OCI-LY1 (cell line): ENCODE data around the gene NPAS3.

Experiments used
- H2AFZ ChIP-seq: fragments of 200-600 bp; sonication (generic), shearing (Covaris generic); 2 replicates; pipeline ENCODE4 v1.6.0; 2014; ENCODE audit warnings: antibody characterized with exemption, mild to moderate bottlenecking, low read length
- H3F3A ChIP-seq: fragments of 200-600 bp; sonication (generic), shearing (Covaris generic); 2 replicates; pipeline ENCODE4 v1.6.0; 2014; ENCODE audit warnings: mild to moderate bottlenecking, antibody characterized with exemption, low read length, moderate library complexity; ENCODE audit not compliant: insufficient read depth
- H3K27ac ChIP-seq: fragments of 200-600 bp; sonication (generic); 2 replicates; pipeline ENCODE4 v1.5.1; 2014; ENCODE audit warnings: low read length, mixed run types, mild to moderate bottlenecking, low read depth; ENCODE audit not compliant: poor library complexity, severe bottlenecking
- H3K27me3 ChIP-seq: fragments of 200-600 bp; sonication (generic); 2 replicates; pipeline ENCODE4 v1.6.0; 2014; ENCODE audit warnings: antibody characterized with exemption, mild to moderate bottlenecking, low read length, moderate library complexity; ENCODE audit not compliant: insufficient read depth
- H3K36me3 ChIP-seq: fragments of 200-600 bp; sonication (generic); 2 replicates; pipeline ENCODE4 v1.6.1; 2014; ENCODE audit warnings: mild to moderate bottlenecking, antibody characterized with exemption, low read length, moderate library complexity, mixed read lengths; ENCODE audit not compliant: insufficient read depth
- H3K4me1 ChIP-seq: fragments of 200-600 bp; sonication (generic); 2 replicates; pipeline ENCODE4 v1.5.1; 2014; ENCODE audit warnings: mild to moderate bottlenecking, low read length, moderate library complexity; ENCODE audit not compliant: insufficient read depth, severe bottlenecking
- H3K4me2 ChIP-seq: fragments of 200-600 bp; sonication (generic), shearing (Covaris generic); 2 replicates; pipeline ENCODE4 v1.6.1; 2014; ENCODE audit warnings: low read length
- H3K4me3 ChIP-seq: fragments of 200-600 bp; sonication (generic); 2 replicates; pipeline ENCODE4 v1.5.1; 2014; ENCODE audit warnings: low read length, low read depth, mild to moderate bottlenecking, mixed read lengths; ENCODE audit not compliant: poor library complexity, severe bottlenecking
- H3K79me2 ChIP-seq: fragments of 200-600 bp; shearing (Covaris generic); 2 replicates; pipeline ENCODE4 v1.6.1; 2016; ENCODE audit warnings: mixed run types, low read length, mixed read lengths; ENCODE audit not compliant: insufficient read depth
- H3K9ac ChIP-seq: fragments of 200-600 bp; sonication (generic), shearing (Covaris generic); 2 replicates; pipeline ENCODE4 v1.6.1; 2014; ENCODE audit warnings: mild to moderate bottlenecking, low read length, mixed read lengths
- H3K9me2 ChIP-seq: fragments of 200-600 bp; sonication (generic), shearing (Covaris generic); 2 replicates; pipeline ENCODE4 v1.6.1; 2014; ENCODE audit warnings: low read depth, mild to moderate bottlenecking, low read length, mixed read lengths
- H3K9me3 ChIP-seq: fragments of 200-600 bp; shearing (Covaris generic); 2 replicates; pipeline ENCODE4 v1.6.1; 2014; ENCODE audit warnings: low read length, mixed read lengths
- H4K20me1 ChIP-seq: fragments of 200-600 bp; sonication (generic), shearing (Covaris generic); 2 replicates; pipeline ENCODE4 v1.6.0; 2016; ENCODE audit warnings: mild to moderate bottlenecking, low read length; ENCODE audit not compliant: insufficient read depth
- CTCF ChIP-seq: fragments of 200-600 bp; sonication (generic), shearing (Covaris generic); IDR thresholded peaks from 2 replicates; pipeline ENCODE4 v1.5.1; 2017; ENCODE audit warnings: mild to moderate bottlenecking, antibody characterized with exemption, low read length, moderate library complexity, mixed read lengths
- EZH2 ChIP-seq: fragments of 200-600 bp; sonication (generic), shearing (Covaris generic); IDR thresholded peaks from 2 replicates; pipeline ENCODE4 v1.8.0; 2017; ENCODE audit warnings: borderline replicate concordance, mixed run types, mild to moderate bottlenecking, antibody characterized with exemption, low read length, moderate library complexity, mixed read lengths

The NPAS3 gene

GRCh38 chr14:33738029-33738428, 799.4 kb downstream of the NPAS3 start:
- Histone ChIP-seq H3K79me2 (no peaks in the 10 kb centered on the region), H3K4me1 (no peaks in the 10 kb centered on the region), H4K20me1 (no peaks in the 10 kb centered on the region), H3K36me3 (no peaks in the 10 kb centered on the region), H3K9me3 (no peaks in the 10 kb centered on the region), H3K9ac (no peak overlapping the region), H2AFZ (no peak overlapping the region), H3K4me2 (no peak overlapping the region), H3K27me3 (no peaks in the 10 kb centered on the region), H3K4me3 (no peak overlapping the region), H3K9me2 (no peaks in the 10 kb centered on the region), H3K27ac (no peak overlapping the region), H3F3A (no peaks in the 10 kb centered on the region)
- TF ChIP-seq CTCF = no peak
- no peak for TF ChIP-seq EZH2

- no peaks in the 10 kb centered on the region for H3K79me2 ChIP-seq
- TF ChIP-seq CTCF = no peak
- no peak for TF ChIP-seq EZH2
- no peaks in the 10 kb centered on the region for H3K4me1 ChIP-seq
- no peak overlapping the region for H3K9ac ChIP-seq
- H3F3A ChIP-seq = no peaks in the 10 kb centered on the region
- no peak overlapping the region for H3K4me2 ChIP-seq
- no peaks in the 10 kb centered on the region for H3K9me2 ChIP-seq
- H3K27me3 ChIP-seq = no peaks in the 10 kb centered on the region
- no peaks in the 10 kb centered on the region for H3K9me3 ChIP-seq
- H3K27ac ChIP-seq = no peak overlapping the region
- no peak overlapping the region for H2AFZ ChIP-seq
- H4K20me1 ChIP-seq = no peaks in the 10 kb centered on the region
- H3K36me3 ChIP-seq = no peaks in the 10 kb centered on the region
- H3K4me3 ChIP-seq = no peak overlapping the region
Measured at GRCh38 chr14:33738491-33738890, 799.8 kb downstream of the NPAS3 start.

GRCh38 chr14:33740531-33740930, 801.9 kb downstream of the NPAS3 start:
- H3F3A ChIP-seq = no peaks in the 10 kb centered on the region

More at GRCh38 chr14:33740531-33740930, 801.9 kb downstream of the NPAS3 start:
- TF ChIP-seq EZH2 (no peak), CTCF (no peak)
- H3K9ac ChIP-seq = no peak overlapping the region
- H3K4me2 ChIP-seq = no peak overlapping the region
- H3K9me3 ChIP-seq = no peaks in the 10 kb centered on the region
- H2AFZ ChIP-seq = no peak overlapping the region
- H3K27ac ChIP-seq = no peak overlapping the region
- H3K9me2 ChIP-seq = no peaks in the 10 kb centered on the region
- no peaks in the 10 kb centered on the region for H4K20me1 ChIP-seq
- H3K79me2 ChIP-seq = no peaks in the 10 kb centered on the region
- no peaks in the 10 kb centered on the region for H3K27me3 ChIP-seq
- no peaks in the 10 kb centered on the region for H3K36me3 ChIP-seq
- H3K4me3 ChIP-seq = no peak overlapping the region
- no peaks in the 10 kb centered on the region for H3K4me1 ChIP-seq
